ENCODE results near the gene NDUFA5. TPM values are rescaled to one million over a fixed set of nuclear protein-coding genes. Genes with fewer than 3 reads are reported as not detected.

NDUFA5 gene
- 24.4 and 24.8 TPM in 2 replicates for total RNA-seq

GRCh38 chr7:123557398-123558288 lies at the start of gene NDUFA5:
NDUFA5 (minus strand) TSS chr7:123557818; CDS start chr7:123557795, 23 bp downstream.

GRCh38 chr7:123601530-123601929 lies 43.9 kb upstream of the NDUFA5 start, which contains the start of gene ASB15:
ASB15 (plus strand) TSS chr7:123601821; CDS start chr7:123614503, 12,682 bp downstream.

GRCh38 chr7:123534383-123535260 lies 23.0 kb downstream of the NDUFA5 start, which contains the start of gene IQUB:
IQUB (minus strand) TSS chr7:123534595; CDS start chr7:123512340, 22,255 bp downstream.

Other genes starting within 250 kb of the NDUFA5 start
- gene IQUB, start 23.2 kb downstream of the NDUFA5 start, total RNA-seq: 0.69 TPM in 1 of 2 replicates, not detected in the other
- gene ASB15, start 44.0 kb upstream of the NDUFA5 start, total RNA-seq: not detected in 2 replicates
- gene LMOD2, start 98.0 kb upstream of the NDUFA5 start, total RNA-seq: not detected in 2 replicates
- 13.8 and 14.6 TPM in 2 replicates for gene WASL, start 191.2 kb upstream of the NDUFA5 start, total RNA-seq